Stimulated activated CD4-positive, alpha-beta T cell treated with anti-CD3 and anti-CD28 coated beads, Interleukin-2, amount 100 ng/mL, for 24 hours (primary cell): ENCODE measurements around the gene GMDS.

Source experiments
- DNase-seq, 2 donors: peaks; one replicate each; pipeline ENCODE4 v3.0.0-alpha.2; 2020

The GMDS gene

GRCh38 chr6:2030682-2031244 is 214.6 kb downstream of the GMDS start:
- no peak for DNase-seq

GRCh38 chr6:2029952-2030351 is 215.5 kb downstream of the GMDS start:
- DNase-seq, result no peak

GRCh38 chr6:2029130-2029794 is 216.1 kb downstream of the GMDS start:
- no peak for DNase-seq

GRCh38 chr6:2028457-2029038 is 216.9 kb downstream of the GMDS start:
- no peak for DNase-seq

GRCh38 chr6:2026133-2026532 is 219.3 kb downstream of the GMDS start:
- no peak for DNase-seq

GRCh38 chr6:2021713-2022125 is 223.7 kb downstream of the GMDS start:
- no peak for DNase-seq

- no peak for DNase-seq
These were observed 224.5 kb downstream of the GMDS start for GRCh38 chr6:2020909-2021308.

- no peak for DNase-seq
These were observed 226.4 kb downstream of the GMDS start for GRCh38 chr6:2019051-2019450.

- no peak for DNase-seq
These were observed 229.4 kb downstream of the GMDS start for GRCh38 chr6:2016040-2016439.

GRCh38 chr6:2008383-2008976 is 236.9 kb downstream of the GMDS start:
- no peak for DNase-seq

- DNase-seq, result no peak
These were observed 238.2 kb downstream of the GMDS start for GRCh38 chr6:2007165-2007564.

GRCh38 chr6:2004888-2005287 is 240.5 kb downstream of the GMDS start:
- DNase-seq, result no peak

- no peak for DNase-seq
These were observed 244.4 kb downstream of the GMDS start for GRCh38 chr6:2000962-2001361.

- no peak for DNase-seq
These were observed 247.7 kb downstream of the GMDS start for GRCh38 chr6:1997702-1998101.

- DNase-seq, result no peak
These were observed 249.8 kb downstream of the GMDS start for GRCh38 chr6:1995636-1996035.

- no peak for DNase-seq
These were observed 252.4 kb downstream of the GMDS start for GRCh38 chr6:1993042-1993441.

- no peak for DNase-seq
These were observed 254.0 kb downstream of the GMDS start for GRCh38 chr6:1991332-1991878.

GRCh38 chr6:1988843-1989242 is 256.6 kb downstream of the GMDS start:
- no peak for DNase-seq

- DNase-seq, result no peak
These were observed 257.8 kb downstream of the GMDS start for GRCh38 chr6:1987640-1988039.

GRCh38 chr6:1986454-1987243 is 258.8 kb downstream of the GMDS start:
- DNase-seq, result no peak

GRCh38 chr6:1984346-1984994 is 260.9 kb downstream of the GMDS start:
- DNase-seq, result no peak

GRCh38 chr6:1983850-1984249 is 261.6 kb downstream of the GMDS start:
- no peak for DNase-seq

GRCh38 chr6:1972962-1973361 is 272.4 kb downstream of the GMDS start:
- no peak for DNase-seq
